Tongue (tissue), 2 donors: Measurements from ENCODE around the gene P2RY13. TPM values are rescaled to one million over a fixed set of nuclear protein-coding genes. Genes with fewer than 3 reads are reported as not detected.

ENCODE experiments used
- DNase-seq: peaks from one replicate; pipeline ENCODE4 v3.0.0-alpha.2; 2015
- total RNA-seq: library from RNA; depleted of rRNA; stranded (reverse); fragments of >200 nt; gene quantifications from one replicate; pipeline ENCODE4 v1.2.3, GENCODE V29; 2014

P2RY13 gene
- total RNA-seq, result 1.2 TPM

DNA sequence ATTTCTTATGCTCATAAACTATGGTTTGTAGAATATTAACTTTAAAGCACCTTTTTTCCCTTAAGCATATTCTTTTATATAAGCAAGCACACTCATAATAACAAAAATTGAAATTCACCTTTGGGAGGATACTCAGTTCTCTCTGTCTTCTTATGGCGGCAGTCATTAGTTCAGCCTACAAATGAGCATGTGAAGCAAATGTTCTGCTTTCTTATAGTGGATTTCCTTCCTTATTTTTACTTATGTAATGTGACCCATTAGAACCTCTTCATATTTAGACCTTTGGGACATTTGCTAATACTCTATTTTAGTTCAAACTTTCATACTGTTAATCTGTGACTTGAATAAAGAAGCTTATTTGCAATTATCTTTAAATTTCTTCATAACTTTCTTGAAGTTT is at the start of gene P2RY13:
Gene P2RY13, minus strand, starts transcription at position 187 of the 400 bp plus-strand sequence. Its CDS starts 21 bp downstream, at position 166.
- DNase-seq, result no peak

DNA sequence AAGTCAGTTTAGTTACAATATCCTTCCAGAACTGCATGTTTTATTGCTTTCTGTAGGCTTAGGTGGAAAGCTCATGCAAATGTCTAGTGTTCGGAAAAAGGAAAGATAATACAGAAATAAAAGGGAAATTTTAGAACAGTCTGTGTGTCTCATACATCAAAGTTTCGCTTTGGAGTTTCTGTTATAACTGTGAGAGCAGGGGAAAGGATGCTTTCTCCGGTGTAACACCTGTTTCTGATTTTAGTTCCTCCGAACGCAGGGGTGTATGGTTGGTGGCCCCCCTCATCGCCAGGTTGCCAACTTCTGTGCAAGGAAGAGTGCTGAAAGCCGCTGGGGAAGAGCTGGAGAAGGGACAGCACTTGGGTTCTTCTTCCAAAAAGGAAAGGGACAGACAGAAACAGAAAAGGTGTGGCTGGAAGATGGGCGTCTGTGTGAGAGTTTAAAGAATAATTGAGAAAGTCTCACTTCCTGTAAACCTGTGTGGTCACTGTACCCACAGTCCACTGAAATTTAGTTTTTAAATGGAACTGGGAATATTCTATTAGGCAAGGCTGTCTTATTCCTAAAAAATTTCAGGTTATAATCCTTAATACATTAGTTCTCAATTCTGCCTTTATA is 48.5 kb upstream of the P2RY13 start:
- DNase-seq, result no peak

DNA sequence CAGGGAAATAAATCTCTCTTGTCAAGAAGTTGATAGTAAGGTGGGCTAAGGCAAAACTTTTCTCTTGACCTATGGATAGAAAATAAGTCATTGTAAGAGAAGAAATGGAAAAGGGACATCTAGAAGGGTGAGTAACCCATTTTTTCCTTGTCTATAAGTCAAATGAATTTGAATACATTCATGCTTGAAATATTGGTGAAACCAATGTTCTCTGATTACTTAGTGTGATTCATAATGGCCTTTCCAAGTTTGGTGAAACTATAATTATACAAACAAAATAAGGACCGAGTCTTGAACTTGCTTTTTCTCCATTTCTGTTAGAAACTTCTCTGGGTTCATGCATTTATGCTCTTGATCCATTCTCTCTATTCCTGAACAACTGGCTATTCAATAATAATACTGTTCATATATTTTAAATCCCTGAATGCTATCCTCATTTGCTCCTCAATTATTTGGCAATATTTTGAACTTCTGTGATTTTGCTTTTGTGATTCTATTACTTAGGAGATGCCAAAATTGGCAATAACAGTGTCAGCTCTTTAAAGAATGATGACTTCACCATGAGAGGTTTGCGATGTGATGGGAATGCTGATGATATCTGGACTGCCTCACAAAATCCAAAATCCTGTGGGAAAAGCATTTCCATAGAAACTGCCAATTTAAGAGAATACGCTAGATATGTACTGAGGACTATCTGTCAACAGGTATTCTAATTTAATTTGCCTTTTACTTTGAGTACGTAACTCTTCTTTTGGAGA is 42.9 kb upstream of the P2RY13 start:
- DNase-seq, result no peak

DNA sequence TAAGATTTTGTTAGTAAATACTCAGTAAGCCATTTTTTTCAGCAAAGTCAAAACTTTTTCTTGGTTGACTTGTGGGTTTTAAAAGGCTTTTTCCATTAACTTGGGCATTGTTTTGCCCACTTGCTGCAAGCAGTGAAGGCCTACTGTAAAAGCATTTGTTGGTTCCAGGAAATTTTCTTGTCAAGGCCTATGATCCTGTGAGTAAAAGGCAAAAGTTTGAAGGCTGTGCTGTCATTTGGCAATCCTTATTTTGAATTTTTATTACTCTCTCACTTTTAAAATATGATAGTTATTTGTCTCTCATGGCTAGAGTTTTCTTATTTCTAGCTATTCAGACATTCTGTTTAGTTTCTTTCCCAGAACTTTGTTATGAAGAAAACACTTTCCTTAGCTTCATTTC is 42.2 kb upstream of the P2RY13 start:
- no peak for DNase-seq

DNA sequence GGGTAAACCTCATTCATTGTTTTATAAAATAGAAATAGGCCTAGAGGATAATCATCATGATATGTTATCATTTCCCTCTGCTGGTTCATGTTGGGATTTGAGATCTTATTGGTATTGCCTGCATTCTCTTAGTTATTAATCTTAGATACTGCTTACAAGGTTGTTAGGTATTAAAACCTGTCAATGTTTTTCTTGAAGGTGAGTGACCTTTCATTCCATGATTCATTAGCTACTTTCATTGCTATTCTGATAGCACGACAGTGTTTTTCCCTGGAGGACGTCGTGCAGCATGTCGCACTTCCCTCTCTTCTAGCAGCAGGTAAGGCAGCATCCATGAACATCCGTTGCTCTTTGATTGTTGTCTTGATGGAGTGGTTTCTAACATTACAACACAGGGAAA is 38.1 kb upstream of the P2RY13 start:
- DNase-seq, result no peak

DNA sequence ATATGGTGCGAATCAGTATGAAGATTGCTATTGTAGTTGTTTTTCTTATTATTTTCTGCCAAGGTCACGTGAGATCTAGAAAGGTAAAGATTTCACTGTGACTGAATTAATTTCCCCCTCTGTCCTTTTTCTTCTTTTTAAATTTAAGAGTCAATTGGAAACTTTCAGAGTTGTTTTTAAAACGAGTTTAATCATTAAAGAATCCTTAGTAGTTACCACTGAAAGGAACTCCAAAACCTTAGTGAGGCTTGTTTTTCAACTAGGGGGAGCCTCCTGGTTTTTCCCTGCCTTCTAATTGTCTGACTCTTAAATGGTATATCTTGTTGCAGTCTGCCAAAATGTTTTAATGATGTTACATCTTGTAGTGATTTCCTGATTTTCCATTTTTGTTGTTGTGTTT is 37.6 kb upstream of the P2RY13 start:
- no peak for DNase-seq

DNA sequence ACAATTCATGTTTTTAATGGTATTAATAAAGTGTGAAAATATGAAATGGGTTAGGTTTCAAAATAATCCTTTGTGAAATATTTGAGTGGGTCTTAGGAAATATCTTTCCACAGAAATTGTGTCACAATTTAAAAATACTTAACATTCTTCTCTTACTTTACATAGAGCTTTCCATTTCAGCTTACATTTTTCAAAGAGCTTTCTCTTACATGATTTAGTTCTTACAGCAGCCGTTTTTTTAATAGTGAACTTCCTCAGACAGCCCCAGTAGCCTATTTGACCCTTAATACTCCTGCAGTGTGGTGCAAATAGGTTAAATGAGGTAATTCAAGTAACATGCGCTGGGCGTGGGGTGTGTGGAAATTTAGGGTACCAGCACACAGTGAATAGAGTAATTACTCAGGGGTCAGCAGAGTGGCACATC is 33.4 kb upstream of the P2RY13 start:
- no peak for DNase-seq

DNA sequence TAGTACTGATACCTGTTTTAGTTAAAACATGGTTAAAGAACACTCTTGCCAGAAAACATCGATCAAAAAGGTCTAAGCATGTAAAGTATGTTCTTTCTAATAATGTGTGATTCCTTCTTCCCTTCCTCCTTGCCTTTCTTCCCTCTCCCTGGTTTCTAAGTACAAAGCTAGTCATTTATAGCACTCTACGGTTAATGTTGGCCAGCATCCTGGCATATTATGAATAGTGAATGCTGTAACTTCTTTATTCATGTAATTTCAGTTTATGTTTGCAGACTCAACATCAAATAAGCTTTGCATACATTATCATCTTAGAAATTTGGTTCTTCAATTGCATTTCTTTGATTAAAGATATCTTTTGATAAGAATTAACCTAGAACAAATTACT is 28.1 kb upstream of the P2RY13 start:
- DNase-seq, result peak; percentile 13

DNA sequence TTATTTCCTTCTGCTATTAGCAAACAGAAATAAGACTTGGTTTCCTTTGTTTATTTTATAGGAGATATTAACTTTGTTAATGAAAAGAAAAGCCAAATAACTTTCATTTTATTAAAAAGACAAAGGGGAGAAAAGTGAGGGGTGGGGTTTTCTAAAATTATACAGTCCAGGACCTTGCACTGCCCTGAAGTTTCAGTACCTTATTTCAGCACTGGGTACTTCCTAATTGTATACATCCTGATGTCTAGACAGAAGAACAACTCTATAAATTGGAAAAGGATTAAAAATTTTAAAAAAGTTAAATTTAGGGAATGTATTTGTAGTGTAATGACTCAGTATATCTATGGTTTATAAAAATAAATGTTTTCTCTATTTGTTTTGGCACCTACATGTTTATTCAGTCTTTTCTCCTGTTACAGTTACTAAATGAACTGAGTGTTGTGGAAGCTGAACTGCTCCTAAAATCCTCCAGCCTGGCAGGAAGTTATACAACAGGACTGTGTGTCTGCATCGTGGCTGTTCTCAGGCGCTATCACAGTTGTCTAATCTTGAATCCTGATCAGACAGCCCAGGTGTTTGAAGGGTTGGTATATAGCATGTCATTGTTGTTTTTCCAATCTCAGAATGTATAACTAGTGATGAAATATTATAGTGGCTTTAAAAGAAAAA is 27.6 kb upstream of the P2RY13 start:
- no peak for DNase-seq

DNA sequence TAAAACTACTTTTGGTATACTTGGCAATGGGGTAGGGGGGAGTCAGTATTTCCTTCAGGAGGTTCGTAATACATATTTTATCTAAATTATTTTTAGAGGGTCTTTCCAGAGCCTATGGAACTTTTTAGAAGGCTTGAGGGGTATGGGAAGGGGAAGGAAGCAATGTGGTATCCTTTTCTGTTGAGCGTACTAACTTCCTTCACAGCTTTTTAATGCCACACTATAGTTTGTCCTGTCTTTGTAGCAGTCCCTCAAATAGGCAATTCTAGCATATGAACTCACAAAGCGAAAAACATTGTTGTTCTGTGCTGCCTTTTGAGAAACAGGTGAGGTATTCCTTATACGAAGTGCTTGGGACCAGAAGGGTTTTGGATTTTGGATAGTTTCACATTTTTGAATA is 22.3 kb upstream of the P2RY13 start:
- no peak for DNase-seq

DNA sequence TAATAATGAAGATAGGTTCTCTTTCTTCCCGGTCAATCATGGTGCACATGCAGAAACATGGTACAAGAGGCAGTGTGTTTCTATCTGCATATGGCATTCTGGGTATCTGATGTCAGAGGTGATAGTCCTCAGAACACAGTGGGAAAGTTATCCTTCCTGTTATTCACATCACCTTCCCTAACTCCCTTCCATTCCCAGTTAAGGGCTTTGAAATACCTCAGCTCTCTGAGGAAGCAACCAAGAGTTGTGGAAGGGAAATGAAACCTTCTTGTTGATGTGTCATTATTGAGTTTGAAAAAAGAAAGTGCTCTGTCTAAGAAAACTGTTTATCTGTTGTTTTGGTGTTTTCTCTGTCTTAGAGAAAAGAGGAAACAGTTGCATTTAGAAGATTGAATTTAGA is 21.9 kb upstream of the P2RY13 start:
- no peak for DNase-seq

DNA sequence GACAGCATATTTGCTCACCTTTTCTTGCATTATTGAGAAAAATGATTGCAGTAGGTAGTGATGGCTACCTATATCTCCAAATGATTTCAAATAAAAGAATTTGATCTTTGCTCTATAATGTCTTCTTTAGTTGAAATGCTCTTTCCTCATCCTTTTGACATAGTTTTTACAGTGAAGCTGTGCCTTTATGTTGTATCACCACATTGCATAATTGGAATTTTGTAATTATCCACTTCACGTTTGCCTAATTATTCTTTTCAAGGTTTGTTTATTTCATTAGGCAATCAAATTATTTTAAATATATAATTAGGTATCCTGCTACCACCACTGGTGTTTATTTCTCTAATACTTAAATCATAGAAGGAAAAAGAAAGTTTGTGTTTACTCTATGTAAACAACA is 21.3 kb upstream of the P2RY13 start:
- no peak for DNase-seq

DNA sequence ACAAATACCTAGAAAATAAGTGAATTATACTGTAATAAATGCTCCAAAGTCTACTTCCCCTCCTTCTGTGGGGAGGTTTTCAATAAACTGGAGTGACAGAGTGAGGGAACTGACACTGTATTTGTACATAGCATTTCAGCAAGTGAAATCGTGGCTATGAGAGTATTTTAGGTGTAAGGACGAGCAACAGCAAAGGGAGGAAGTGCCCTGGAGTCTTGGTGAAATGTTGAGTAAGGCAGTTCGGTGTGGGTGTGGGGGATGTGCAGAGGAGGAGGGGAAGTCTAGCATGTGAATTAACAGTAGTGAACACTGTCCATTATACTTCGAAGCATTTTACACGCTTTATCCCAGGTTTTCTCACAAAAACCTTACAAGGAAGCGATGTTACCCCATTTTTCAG is 18.1 kb upstream of the P2RY13 start:
- no peak for DNase-seq

DNA sequence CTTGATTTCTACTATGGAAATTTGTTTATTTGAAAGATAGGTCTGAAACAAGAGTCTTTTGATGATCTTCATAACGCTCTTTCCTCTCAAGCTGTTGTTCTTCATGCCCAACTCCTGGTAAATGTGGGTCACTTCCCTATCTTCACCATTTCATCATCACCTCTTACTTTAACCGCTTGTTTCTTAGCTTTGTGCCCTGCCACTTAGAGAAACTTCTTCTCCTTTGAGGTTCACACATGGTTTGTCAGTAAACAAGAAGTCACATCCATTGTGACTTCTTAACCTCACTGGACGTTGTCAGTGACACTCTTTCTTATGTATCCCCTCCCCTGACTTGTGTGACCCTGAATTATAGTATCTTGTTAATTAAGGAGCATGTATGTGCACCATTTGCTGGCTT is 16.9 kb upstream of the P2RY13 start:
- no peak for DNase-seq

DNA sequence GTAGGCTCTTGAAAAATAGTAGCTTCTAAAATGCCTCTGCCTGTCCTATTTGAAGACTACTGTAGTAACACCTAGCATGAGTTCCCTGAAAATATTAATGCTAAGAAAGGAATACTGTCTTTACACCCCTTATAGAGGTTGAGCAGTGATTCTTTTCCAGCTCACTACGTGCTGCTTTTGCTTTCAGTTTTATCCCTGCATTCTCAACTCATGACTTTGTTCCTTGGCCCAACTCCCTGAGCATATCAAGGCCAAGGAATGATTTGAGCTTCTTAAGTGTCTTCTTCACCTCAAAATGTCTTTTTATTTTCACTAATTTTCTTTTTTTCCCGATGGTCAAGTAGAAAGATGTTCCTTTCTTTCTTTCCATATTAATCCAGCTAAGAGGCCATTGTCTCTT is 16.5 kb upstream of the P2RY13 start:
- no peak for DNase-seq

DNA sequence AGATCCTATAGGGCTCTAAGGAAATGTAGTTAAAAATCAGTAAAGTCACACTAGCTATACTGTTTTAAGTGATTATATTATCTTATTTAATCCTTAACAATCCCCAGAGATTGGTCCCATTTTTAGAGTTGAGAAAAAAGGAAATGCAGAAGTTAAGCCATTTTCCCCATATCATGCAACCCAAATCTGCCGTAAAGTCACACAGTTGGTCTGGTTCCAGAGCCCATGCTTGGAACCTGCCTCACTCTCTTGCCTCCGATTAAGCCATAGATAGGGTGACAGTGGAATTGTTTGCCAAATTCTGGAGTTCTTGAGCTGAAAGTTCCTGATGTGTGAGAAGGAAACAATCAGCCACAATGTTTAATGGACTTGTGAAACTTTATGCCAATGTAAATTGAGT is 2.3 kb upstream of the P2RY13 start:
- DNase-seq, result no peak

DNA sequence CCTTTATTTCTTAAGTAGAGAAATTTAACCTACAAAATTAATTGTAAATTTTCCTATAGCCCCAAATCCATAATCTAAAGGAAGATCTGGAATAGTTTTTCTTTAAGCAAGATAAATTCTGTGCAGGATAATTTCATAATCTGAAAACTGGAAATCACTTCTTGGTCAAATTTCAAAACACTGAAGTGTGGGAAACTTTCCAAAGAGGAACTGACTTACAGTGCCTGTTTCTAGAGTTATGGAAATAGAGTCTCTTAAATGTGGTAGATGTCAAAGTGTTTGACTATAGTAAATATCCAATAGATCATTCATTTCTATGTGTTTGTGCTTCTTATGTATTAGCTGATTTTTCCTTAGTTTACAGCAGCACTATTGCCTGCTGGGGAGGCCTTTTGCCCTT is 1.6 kb upstream of the P2RY13 start:
- no peak for DNase-seq

DNA sequence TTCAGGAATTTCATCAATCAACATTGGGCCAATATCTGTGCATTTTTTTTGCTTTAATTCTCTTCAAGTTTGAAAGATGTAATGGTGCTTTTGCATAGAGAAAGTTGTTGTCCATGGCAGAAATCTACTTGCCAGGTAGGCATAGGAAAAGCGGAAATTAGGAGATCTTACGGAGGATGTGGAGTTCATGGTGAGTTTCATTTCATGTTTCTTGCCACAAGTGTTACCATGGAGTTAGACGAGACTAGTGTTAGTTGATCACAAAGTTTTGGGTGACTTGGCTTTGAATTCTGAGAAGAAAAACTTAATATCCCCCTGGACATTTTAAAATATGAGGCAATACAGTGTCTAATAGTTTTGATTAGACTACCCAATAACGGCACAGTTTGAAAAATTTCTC is 1.0 kb upstream of the P2RY13 start:
- DNase-seq, result no peak

DNA sequence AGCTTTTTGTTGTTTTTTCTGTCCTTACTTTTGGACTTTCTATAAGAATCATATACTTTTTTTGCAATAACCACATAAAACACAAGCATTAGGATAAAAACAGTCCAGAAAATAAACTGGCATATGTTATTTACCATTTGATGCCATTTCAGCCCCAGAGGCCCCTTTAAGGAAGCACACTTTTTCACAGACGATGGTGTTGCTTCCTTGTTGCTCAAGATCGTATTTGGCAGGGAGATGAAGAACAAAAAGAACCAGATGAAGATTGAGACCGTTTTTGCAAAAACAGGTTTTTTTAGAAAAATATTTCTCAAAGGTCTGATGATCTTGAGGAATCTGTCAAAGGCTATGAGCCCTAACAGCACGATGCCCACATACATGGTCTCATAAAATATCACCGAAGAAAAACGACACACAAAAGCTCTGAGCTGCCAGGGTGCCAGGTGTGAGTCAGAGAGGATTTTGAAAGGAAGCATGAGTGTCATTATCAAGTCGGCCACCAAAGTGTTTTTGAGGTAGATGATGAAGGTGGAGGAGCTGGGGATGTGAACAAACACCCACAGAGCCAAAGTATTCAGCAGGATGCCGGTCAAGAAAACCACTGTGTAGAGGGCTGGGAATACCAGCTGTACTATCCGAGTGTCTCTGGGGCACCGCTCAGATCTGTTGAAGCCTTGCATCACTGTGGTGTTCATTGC is 902 bp downstream of the P2RY13 start:
- no peak for DNase-seq

DNA sequence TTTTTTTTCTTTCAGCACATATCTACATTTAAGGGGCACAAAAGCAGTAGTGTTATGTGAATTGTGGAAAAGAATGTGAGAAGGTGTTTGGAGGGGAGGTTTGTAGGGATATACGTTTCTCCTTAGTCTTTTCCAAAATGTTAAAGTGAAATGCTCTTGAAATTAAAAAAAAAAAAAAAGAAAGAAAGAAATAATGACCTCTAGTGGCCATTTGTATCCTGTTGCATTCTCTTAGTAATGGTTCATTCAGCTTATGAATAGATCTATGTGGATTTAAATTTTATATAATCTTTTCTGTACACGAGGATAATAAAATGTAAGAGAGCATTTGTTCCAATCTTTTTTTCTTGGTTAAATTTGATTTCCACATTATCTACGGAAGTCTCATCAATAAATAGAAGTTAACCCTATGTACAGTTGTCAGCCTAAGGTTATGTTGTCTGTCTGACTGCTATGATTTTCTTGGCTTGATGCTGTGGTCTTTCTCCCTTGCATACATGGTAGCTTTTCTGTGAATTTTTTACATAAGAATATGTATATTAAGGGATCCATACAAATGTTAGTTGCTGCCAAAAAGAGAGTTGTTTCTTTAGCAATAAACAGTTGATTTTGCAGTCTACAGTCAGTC is 1.7 kb downstream of the P2RY13 start:
- no peak for DNase-seq

DNA sequence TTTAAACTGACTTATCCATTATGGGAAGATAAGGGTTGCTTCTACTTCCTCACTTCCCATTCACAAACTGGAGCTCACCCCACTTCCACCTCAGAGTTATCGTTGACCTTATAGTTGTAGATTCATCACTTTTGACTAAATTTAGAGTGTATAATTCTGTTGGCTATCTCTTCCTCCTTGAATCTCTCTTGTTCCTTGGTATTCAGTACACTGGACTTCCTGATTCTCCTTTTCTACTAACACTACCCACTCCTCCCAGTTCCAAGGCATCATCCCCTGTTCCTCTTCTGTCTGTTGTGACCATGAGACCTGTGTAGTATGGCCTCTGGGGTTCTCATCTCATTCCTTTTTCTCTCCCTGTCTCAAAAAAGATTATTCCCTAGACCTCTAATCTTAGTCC is 6.8 kb downstream of the P2RY13 start:
- DNase-seq, result no peak

DNA sequence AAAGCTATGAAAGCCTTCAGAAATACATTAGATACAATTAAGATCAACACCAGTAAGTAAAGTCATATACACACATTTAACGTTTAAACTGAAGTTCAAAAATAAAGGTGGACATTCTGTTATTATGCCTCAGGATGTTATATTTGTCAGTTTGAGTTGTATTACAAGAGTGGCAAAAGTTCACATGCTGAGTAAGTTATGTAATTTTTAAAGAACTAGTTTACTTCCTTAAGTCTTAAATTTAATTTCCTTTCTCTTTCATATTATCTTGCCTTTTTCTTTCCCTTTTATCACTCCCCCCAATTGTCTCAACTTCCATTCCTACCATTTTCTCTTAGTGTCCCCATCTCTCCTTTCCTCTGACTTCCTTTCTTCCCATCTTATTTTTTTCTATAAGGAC is 7.8 kb downstream of the P2RY13 start:
- no peak for DNase-seq

DNA sequence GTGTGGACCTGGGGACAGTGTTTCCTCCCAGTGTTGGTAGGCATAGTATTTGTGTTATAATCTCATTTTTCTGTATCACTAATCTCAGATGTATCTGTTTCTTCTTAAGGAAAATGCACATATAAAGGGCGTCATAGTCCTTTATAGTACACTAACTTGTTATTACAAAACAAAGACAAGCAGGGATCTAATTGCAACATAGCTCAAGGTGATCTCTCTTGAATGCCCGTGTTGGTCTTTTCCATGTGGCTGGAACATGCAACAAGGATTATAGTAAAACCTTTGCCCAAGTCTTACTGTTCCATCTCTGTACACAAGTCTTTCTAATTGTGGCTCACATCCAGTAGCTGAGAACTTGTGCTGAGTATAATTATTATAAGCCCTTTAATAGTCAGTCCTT is 9.2 kb downstream of the P2RY13 start:
- DNase-seq, result no peak
